HG03159 (cell line): Measurements from ENCODE around the gene SLC35B4.

Experiments used
- ATAC-seq: cut with Tn5 transposase; IDR thresholded peaks from one replicate; pipeline ENCODE4 v1.9.1; 2021; ENCODE audit warnings: mild to moderate bottlenecking, moderate library complexity; ENCODE audit not compliant: unreplicated experiment

The SLC35B4 gene

GRCh38 chr7:134293002-134293740 lies 23.6 kb downstream of the SLC35B4 start:
- peak; percentile 100 for ATAC-seq

GRCh38 chr7:134290286-134290685 lies 26.4 kb downstream of the SLC35B4 start:
- no peak for ATAC-seq

GRCh38 chr7:134289841-134290240 lies 26.9 kb downstream of the SLC35B4 start:
- ATAC-seq, result no peak

- no peak for ATAC-seq
Observed at GRCh38 chr7:134289423-134289822, 27.3 kb downstream of the SLC35B4 start.

- no peak for ATAC-seq
Observed at GRCh38 chr7:134287916-134288659, 28.6 kb downstream of the SLC35B4 start.

GRCh38 chr7:134284952-134285351 lies 31.8 kb downstream of the SLC35B4 start:
- no peak for ATAC-seq

GRCh38 chr7:134284011-134284410 lies 32.7 kb downstream of the SLC35B4 start:
- no peak for ATAC-seq

- no peak for ATAC-seq
Observed at GRCh38 chr7:134280508-134280907, 36.2 kb downstream of the SLC35B4 start.

GRCh38 chr7:134279898-134280297 lies 36.8 kb downstream of the SLC35B4 start:
- no peak for ATAC-seq

- no peak for ATAC-seq
Observed at GRCh38 chr7:134279336-134279735, 37.4 kb downstream of the SLC35B4 start.

GRCh38 chr7:134278502-134279153 lies 38.1 kb downstream of the SLC35B4 start:
- no peak for ATAC-seq

GRCh38 chr7:134276951-134277350 lies 39.8 kb downstream of the SLC35B4 start:
- ATAC-seq, result no peak

GRCh38 chr7:134262322-134262721 lies 54.4 kb downstream of the SLC35B4 start:
- no peak for ATAC-seq

GRCh38 chr7:134255814-134256213 lies 60.9 kb downstream of the SLC35B4 start:
- ATAC-seq, result no peak

GRCh38 chr7:134254311-134254710 lies 62.4 kb downstream of the SLC35B4 start:
- ATAC-seq, result no peak

- no peak for ATAC-seq
Observed at GRCh38 chr7:134248196-134248595, 68.5 kb downstream of the SLC35B4 start.

- ATAC-seq, result no peak
Observed at GRCh38 chr7:134246761-134247160, 70.0 kb downstream of the SLC35B4 start.

- ATAC-seq, result no peak
Observed at GRCh38 chr7:134246347-134246746, 70.4 kb downstream of the SLC35B4 start.

- peak; percentile 53 for ATAC-seq
Observed at GRCh38 chr7:134245253-134245652, 71.5 kb downstream of the SLC35B4 start.
